ENCODE measurements around the gene ARFGAP2. TPM values are rescaled to one million over a fixed set of nuclear protein-coding genes. Genes with fewer than 3 reads are reported as not detected.

Gene ARFGAP2
- total RNA-seq, 1 experiment from 2014 or later: 73.5 TPM

GRCh38 chr11:47154616-47155570 is 21.8 kb downstream of the ARFGAP2 start (continued):
- TF ChIP-seq MAX (IDR thresholded peaks at IDR 0.05) (no peak), POLR2AphosphoS5 (IDR thresholded peaks at IDR 0.05; ENCODE audit: low read depth, low read length) (no peak), SP1 (IDR thresholded peaks at IDR 0.05; ENCODE audit: low read depth) (no peak), ZNF274 (IDR thresholded peaks at IDR 0.05; ENCODE audit: low read depth, low read length) (no peak)

GRCh38 chr11:47152953-47153950 is 23.4 kb downstream of the ARFGAP2 start:
- BruUV-seq (replicated peaks): no TSS peak

More at GRCh38 chr11:47152953-47153950, 23.4 kb downstream of the ARFGAP2 start:
- Histone ChIP-seq H3K79me2 (ENCODE audit: insufficient read depth, low read length) (no peaks in the 10 kb centered on the region), H3K9me3 (ENCODE audit: control insufficient read depth in 1 of 2, insufficient read depth in 1 of 2, low read depth in 1 of 2, low read length in 2 of 2) (no peaks in the 10 kb centered on the region), H3K4me2 (ENCODE audit: low read length) (no peak overlapping the region), H3K9me2 (ENCODE audit: insufficient read depth) (no peaks in the 10 kb centered on the region), H3K36me3 (ENCODE audit: control insufficient read depth in 1 of 2, insufficient read depth in 2 of 2, low read length in 2 of 2) (no peaks in the 10 kb centered on the region; a peak in 1 of 4 replicates), H3K4me1 (ENCODE audit: control insufficient read depth in 1 of 2, insufficient read depth in 2 of 2, low read length in 2 of 2) (no peaks in the 10 kb centered on the region), H3K9ac (ENCODE audit: low read length) (no peak overlapping the region), H3K4me3 (replicated peaks in 1 of 2; ENCODE audit: low read depth in 1 of 2, low read length in 2 of 2) (no peak overlapping the region), H4K20me1 (ENCODE audit: insufficient read depth) (no peaks in the 10 kb centered on the region), H3K27ac (ENCODE audit: low read depth, low read length) (no peak overlapping the region), H3K27me3 (ENCODE audit: insufficient read depth, low read length) (no peaks in the 10 kb centered on the region), H2AFZ (ENCODE audit: low read depth, low read length, poor library complexity, severe bottlenecking) (no peak overlapping the region)
- TF ChIP-seq CTCF (IDR thresholded peaks at IDR 0.05 in 2 of 3, conservative IDR thresholded peaks at IDR 0.05 in 1 of 3; ENCODE audit: borderline replicate concordance in 1 of 3, insufficient read depth in 1 of 3, low read depth in 2 of 3, low read length in 2 of 3) (peak; percentile 90 to 98 (median 97)), RAD21 (IDR thresholded peaks at IDR 0.05; ENCODE audit: low read depth) (peak; percentile 94), CEBPB (IDR thresholded peaks at IDR 0.05; ENCODE audit: low read depth) (no peak), SRF (IDR thresholded peaks at IDR 0.05; ENCODE audit: low read depth) (no peak)
- intact Hi-C loops (cut with micrococcal nuclease): loop anchor here (1.0 kb wide), 2 partner anchors 233 to 264 kb away; no protein-coding TSS in a partner anchor
- CTCF ChIA-PET: interaction anchor here (0.6 to 2.4 kb wide), 21 partner anchors 10 to 761 kb away, joined by 3 to 16 read pairs (median 5); partner anchors contain the start of gene LRP4
- POLR2A ChIA-PET: no interaction called here
- ATAC-seq (peak; percentile 87), DNase-seq (ENCODE audit: low read depth, low spot score) (no peak)
- RAD21 ChIA-PET (ENCODE audit: low non-redundant PET in 1 of 2, low total read pairs in 2 of 2, uncharacterized antibody in 2 of 2, unreplicated experiment in 2 of 2): interaction anchor here (0.6 to 1.8 kb wide), 3 partner anchors 34 to 265 kb away, joined by 3 to 5 read pairs (median 4); no protein-coding TSS in a partner anchor
